Measurements from ENCODE around the gene DSCAM.

DNA sequence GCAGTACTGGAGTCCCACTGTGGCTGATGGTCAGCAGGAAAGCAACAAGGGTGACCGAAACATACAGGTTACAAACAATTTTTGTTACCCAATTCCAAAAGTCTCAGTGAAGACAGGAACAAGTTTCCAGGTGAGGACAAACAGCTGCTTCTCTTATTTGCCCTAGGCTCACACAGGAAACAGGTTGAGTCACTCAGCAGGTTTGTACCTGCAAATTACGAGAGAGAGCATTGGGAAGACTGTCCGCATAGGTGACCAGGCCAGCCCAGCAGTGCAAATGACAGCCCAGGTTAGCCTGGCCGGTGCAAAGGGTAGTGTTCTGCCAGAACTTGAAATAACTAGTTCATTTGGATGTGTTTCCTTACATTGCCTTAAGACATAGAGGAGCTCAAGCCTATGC lies 40.0 kb upstream of the DSCAM start:
- TF ChIP-seq, protein P1, sequence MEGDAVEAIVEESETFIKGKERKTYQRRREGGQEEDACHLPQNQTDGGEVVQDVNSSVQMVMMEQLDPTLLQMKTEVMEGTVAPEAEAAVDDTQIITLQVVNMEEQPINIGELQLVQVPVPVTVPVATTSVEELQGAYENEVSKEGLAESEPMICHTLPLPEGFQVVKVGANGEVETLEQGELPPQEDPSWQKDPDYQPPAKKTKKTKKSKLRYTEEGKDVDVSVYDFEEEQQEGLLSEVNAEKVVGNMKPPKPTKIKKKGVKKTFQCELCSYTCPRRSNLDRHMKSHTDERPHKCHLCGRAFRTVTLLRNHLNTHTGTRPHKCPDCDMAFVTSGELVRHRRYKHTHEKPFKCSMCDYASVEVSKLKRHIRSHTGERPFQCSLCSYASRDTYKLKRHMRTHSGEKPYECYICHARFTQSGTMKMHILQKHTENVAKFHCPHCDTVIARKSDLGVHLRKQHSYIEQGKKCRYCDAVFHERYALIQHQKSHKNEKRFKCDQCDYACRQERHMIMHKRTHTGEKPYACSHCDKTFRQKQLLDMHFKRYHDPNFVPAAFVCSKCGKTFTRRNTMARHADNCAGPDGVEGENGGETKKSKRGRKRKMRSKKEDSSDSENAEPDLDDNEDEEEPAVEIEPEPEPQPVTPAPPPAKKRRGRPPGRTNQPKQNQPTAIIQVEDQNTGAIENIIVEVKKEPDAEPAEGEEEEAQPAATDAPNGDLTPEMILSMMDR (IDR thresholded peaks at IDR 0.05) = no peak
- no peak for TF ChIP-seq POLR2A (IDR thresholded peaks at IDR 0.05)

Data from uterus (tissue), 2 donors.